Activated T-helper 1 cell treated with Interleukin-2 at 50 U/mL for 16 hours (primary cell): ENCODE data around the gene IL32.
A peak's percentile ranks its signal among the peaks of the same experiment; 100 is the strongest.
"Not testable (repeated sequence)": the region's sequence is repeated elsewhere in the genome, so short reads cannot be mapped to it uniquely, and the experiment has no call there.

ENCODE experiments used
- DNase-seq: peaks from one replicate; pipeline ENCODE4 v3.0.0-alpha.2; 2020; ENCODE audit warnings: low read depth

Gene IL32

GRCh38 chr16:3070608-3071111 lies 5.2 kb downstream of the IL32 start:
- no peak for DNase-seq

GRCh38 chr16:3071655-3072054 lies 6.2 kb downstream of the IL32 start:
- DNase-seq: no peak

- not testable (repeated sequence) for DNase-seq
Observed at GRCh38 chr16:3072148-3072547, 6.7 kb downstream of the IL32 start.

GRCh38 chr16:3072576-3073263 lies 7.3 kb downstream of the IL32 start:
- not testable (repeated sequence) for DNase-seq

- DNase-seq: no peak
Observed at GRCh38 chr16:3073448-3073847, 8.0 kb downstream of the IL32 start.

GRCh38 chr16:3074860-3075522 lies 9.6 kb downstream of the IL32 start:
- peak; percentile 78 for DNase-seq

GRCh38 chr16:3075523-3075915 lies 10.1 kb downstream of the IL32 start:
- no peak for DNase-seq

- DNase-seq: not testable (repeated sequence)
Observed at GRCh38 chr16:3075946-3076345, 10.5 kb downstream of the IL32 start.

- no peak for DNase-seq
Observed at GRCh38 chr16:3076577-3076976, 11.1 kb downstream of the IL32 start.

GRCh38 chr16:3080024-3080423 lies 14.6 kb downstream of the IL32 start:
- no peak for DNase-seq

- DNase-seq: not testable (repeated sequence)
Observed at GRCh38 chr16:3081957-3082356, 16.5 kb downstream of the IL32 start.

GRCh38 chr16:3083408-3083807 lies 18.0 kb downstream of the IL32 start:
- DNase-seq: not testable (repeated sequence)

GRCh38 chr16:3084491-3084890 lies 19.1 kb downstream of the IL32 start:
- no peak for DNase-seq

- no peak for DNase-seq
Observed at GRCh38 chr16:3084969-3085670, 19.7 kb downstream of the IL32 start.

- DNase-seq: no peak
Observed at GRCh38 chr16:3085868-3086595, 20.6 kb downstream of the IL32 start.

GRCh38 chr16:3086596-3087242 lies 21.3 kb downstream of the IL32 start:
- no peak for DNase-seq

GRCh38 chr16:3087243-3088235 lies 22.1 kb downstream of the IL32 start:
- no peak for DNase-seq

GRCh38 chr16:3088450-3088849 lies 23.0 kb downstream of the IL32 start:
- no peak for DNase-seq

GRCh38 chr16:3088925-3089716 lies 23.7 kb downstream of the IL32 start:
- no peak for DNase-seq
